ENCODE results near the gene SLAMF9. TPM values are rescaled to one million over a fixed set of nuclear protein-coding genes. Genes with fewer than 3 reads are reported as not detected.
A peak's percentile ranks its signal among the peaks of the same experiment; 100 is the strongest.

SLAMF9 gene
- total RNA-seq (2021) = not detected in 3 replicates
- not detected for Bru-seq, nascent RNA
- long read RNA-seq, experiment 1 = 0 reads
- long read RNA-seq, experiment 2 = 0 reads
- long read RNA-seq, experiment 3 = 0 reads

- no peaks in the 10 kb centered on the region for H3K36me3 Mint-ChIP-seq
- POLR2A ChIA-PET = interaction anchor here (1.2 kb wide), 1 partner anchor 8 kb away, joined by 4 read pairs; the partner anchor contains the start of gene IGSF9
- no peak for DNase-seq (ENCODE audit: low spot score)
These were observed at the start of gene SLAMF9 for GRCh38 chr1:159953536-159954515. SLAMF9 (minus strand) TSS chr1:159954237; CDS start chr1:159954137, 100 bp downstream.

GRCh38 chr1:160001440-160001839 lies 47.4 kb upstream of the SLAMF9 start:
- no peak overlapping the region for H3K4me3 Mint-ChIP-seq

More at GRCh38 chr1:159953536-159954515, at the start of gene SLAMF9:
- ATAC-seq = no peak
- peaks cover 7% of the 10 kb centered on the region for H3K27me3 Mint-ChIP-seq (ENCODE audit: low read depth)
- H3K9me3 Mint-ChIP-seq = no peaks in the 10 kb centered on the region
- CTCF ChIA-PET = interaction anchor here (1.1 to 3.1 kb wide), 2 partner anchors 53 to 61 kb away, joined by 3 to 17 read pairs; no protein-coding TSS in a partner anchor
- no peaks in the 10 kb centered on the region for H3K4me1 Mint-ChIP-seq
- no peak within 1 kb of the TSS for H3K4me3 Mint-ChIP-seq
- peak within 1 kb of the TSS; percentile 9; the same call in 1 of the 2 replicates for H3K27ac Mint-ChIP-seq
- TF ChIP-seq GRHL2 (CRISPR knock-in tag; IDR thresholded peaks at IDR 0.05; ENCODE audit: insufficient replicate concordance, severe bottlenecking) (no peak), NFYB (CRISPR knock-in tag; conservative IDR thresholded peaks at IDR 0.05; ENCODE audit: low read depth) (no peak), MAX (CRISPR knock-in tag; IDR thresholded peaks at IDR 0.05) (no peak), PREB (CRISPR knock-in tag; IDR thresholded peaks at IDR 0.05; ENCODE audit: borderline replicate concordance) (no peak), ZNF671 (CRISPR knock-in tag; IDR thresholded peaks at IDR 0.05) (no peak), SMAD4 (CRISPR knock-in tag; IDR thresholded peaks at IDR 0.05) (no peak), MXD4 (CRISPR knock-in tag; IDR thresholded peaks at IDR 0.05; ENCODE audit: borderline replicate concordance) (no peak), TEAD1 (CRISPR knock-in tag; IDR thresholded peaks at IDR 0.05) (no peak), ZNF416 (CRISPR knock-in tag; IDR thresholded peaks at IDR 0.05) (no peak), STAT6 (CRISPR knock-in tag; conservative IDR thresholded peaks at IDR 0.05; ENCODE audit: low read depth) (no peak), CDX4 (CRISPR knock-in tag; IDR thresholded peaks at IDR 0.05; ENCODE audit: borderline replicate concordance) (no peak), ZNF138 (CRISPR knock-in tag; conservative IDR thresholded peaks at IDR 0.05) (no peak), SMAD3 (CRISPR knock-in tag; IDR thresholded peaks at IDR 0.05; ENCODE audit: borderline replicate concordance) (no peak), ZSCAN18 (CRISPR knock-in tag; IDR thresholded peaks at IDR 0.05) (no peak)

More at GRCh38 chr1:160001440-160001839, 47.4 kb upstream of the SLAMF9 start:
- ChIA-PET POLR2A (no interaction called here), CTCF (interaction anchor here (1.1 to 1.4 kb wide), 2 partner anchors 55 to 102 kb away, joined by 3 to 4 read pairs; partner anchors contain the start of gene CFAP45)
- Mint-ChIP-seq H3K36me3 (no peaks in the 10 kb centered on the region), H3K27ac (no peak overlapping the region), H3K9me3 (0 out of 2 replicates have a peak, but pooled peaks cover 4% of the 10 kb centered on the region), H3K4me1 (no peaks in the 10 kb centered on the region), H3K27me3 (ENCODE audit: low read depth) (no peaks in the 10 kb centered on the region; the same call in none of the 2 replicates)
- DNase-seq (ENCODE audit: low spot score) (no peak), ATAC-seq (no peak)
- TF ChIP-seq FOXP1 (CRISPR knock-in tag; IDR thresholded peaks at IDR 0.05; ENCODE audit: borderline replicate concordance) = no peak
